Left forelimb (tissue), 1 donor: Measurements from ENCODE around the gene CYP27A1.

Experiments
- DNase-seq: peaks from one replicate; pipeline ENCODE4 v3.0.0-alpha.2; 2018; ENCODE audit warnings: low spot score

Gene CYP27A1

GRCh38 chr2:218811382-218811781 is 29.4 kb downstream of the CYP27A1 start:
- no peak for DNase-seq

GRCh38 chr2:218812096-218812815 is 30.3 kb downstream of the CYP27A1 start:
- DNase-seq: no peak

GRCh38 chr2:218812861-218813260 is 30.9 kb downstream of the CYP27A1 start:
- no peak for DNase-seq

- DNase-seq: no peak
Measured at GRCh38 chr2:218813771-218814460, 32.0 kb downstream of the CYP27A1 start.

- DNase-seq: no peak
Measured at GRCh38 chr2:218814540-218815243, 32.7 kb downstream of the CYP27A1 start.

- no peak for DNase-seq
Measured at GRCh38 chr2:218815244-218815637, 33.3 kb downstream of the CYP27A1 start.

- no peak for DNase-seq
Measured at GRCh38 chr2:218815649-218816048, 33.7 kb downstream of the CYP27A1 start.

- DNase-seq: no peak
Measured at GRCh38 chr2:218816561-218817011, 34.6 kb downstream of the CYP27A1 start.

- no peak for DNase-seq
Measured at GRCh38 chr2:218819093-218819492, 37.1 kb downstream of the CYP27A1 start.

- DNase-seq: no peak
Measured at GRCh38 chr2:218820746-218821369, 38.9 kb downstream of the CYP27A1 start.

GRCh38 chr2:218821605-218822211 is 39.8 kb downstream of the CYP27A1 start:
- no peak for DNase-seq

- no peak for DNase-seq
Measured at GRCh38 chr2:218822622-218823021, 40.7 kb downstream of the CYP27A1 start.

GRCh38 chr2:218823196-218823855 is 41.4 kb downstream of the CYP27A1 start:
- no peak for DNase-seq

- DNase-seq: no peak
Measured at GRCh38 chr2:218824004-218824403, 42.1 kb downstream of the CYP27A1 start.

GRCh38 chr2:218826791-218827190 is 44.8 kb downstream of the CYP27A1 start:
- no peak for DNase-seq

GRCh38 chr2:218827701-218828476 is 45.9 kb downstream of the CYP27A1 start:
- DNase-seq: no peak

GRCh38 chr2:218828477-218828778 is 46.5 kb downstream of the CYP27A1 start:
- DNase-seq: no peak

- DNase-seq: no peak
Measured at GRCh38 chr2:218829868-218830451, 48.0 kb downstream of the CYP27A1 start.

GRCh38 chr2:218830526-218831306 is 48.8 kb downstream of the CYP27A1 start:
- DNase-seq: no peak
